Nephron progenitor cell (in vitro differentiated cells): ENCODE measurements around the gene DHRS12.
A peak's percentile ranks its signal among the peaks of the same experiment; 100 is the strongest.

Experiments used
- DNase-seq: peaks from one replicate; pipeline ENCODE4 v3.0.0; 2021
- H3K27ac Mint-ChIP-seq: 2 replicates; pipeline ENCODE4 v1.8.0; 2021; ENCODE audit warnings: mild to moderate bottlenecking, moderate library complexity, mixed read lengths
- H3K27me3 Mint-ChIP-seq: 2 replicates; pipeline ENCODE4 v1.8.0; 2021; ENCODE audit warnings: mild to moderate bottlenecking, low read depth, mixed read lengths; ENCODE audit not compliant: poor library complexity
- H3K36me3 Mint-ChIP-seq: 2 replicates; pipeline ENCODE4 v1.8.0; 2021; ENCODE audit warnings: low read depth, mixed read lengths
- H3K4me1 Mint-ChIP-seq: 2 replicates; pipeline ENCODE4 v1.8.0; 2021; ENCODE audit warnings: mixed read lengths
- H3K4me3 Mint-ChIP-seq: 2 replicates; pipeline ENCODE4 v1.8.0; 2021; ENCODE audit warnings: mild to moderate bottlenecking, moderate library complexity, mixed read lengths
- H3K9me3 Mint-ChIP-seq: 2 replicates; pipeline ENCODE4 v1.8.0; 2021; ENCODE audit warnings: mild to moderate bottlenecking, moderate library complexity, mixed read lengths
- TF ChIP-seq, protein P1 (sequence below): fragments of 200-600 bp; sonication (generic); IDR thresholded peaks from 2 replicates; pipeline ENCODE4 v1.5.0; 2021; ENCODE audit warnings: antibody characterized with exemption

The DHRS12 gene

GRCh38 chr13:51772781-51773180, 31.2 kb downstream of the DHRS12 start:
- no peak for DNase-seq
- no peaks in the 10 kb centered on the region for H3K9me3 Mint-ChIP-seq
- H3K36me3 Mint-ChIP-seq = no peaks in the 10 kb centered on the region
- H3K4me1 Mint-ChIP-seq = peaks cover 14% of the 10 kb centered on the region
- H3K4me3 Mint-ChIP-seq = no peak overlapping the region
- no peak overlapping the region for H3K27ac Mint-ChIP-seq
- TF ChIP-seq, protein P1, sequence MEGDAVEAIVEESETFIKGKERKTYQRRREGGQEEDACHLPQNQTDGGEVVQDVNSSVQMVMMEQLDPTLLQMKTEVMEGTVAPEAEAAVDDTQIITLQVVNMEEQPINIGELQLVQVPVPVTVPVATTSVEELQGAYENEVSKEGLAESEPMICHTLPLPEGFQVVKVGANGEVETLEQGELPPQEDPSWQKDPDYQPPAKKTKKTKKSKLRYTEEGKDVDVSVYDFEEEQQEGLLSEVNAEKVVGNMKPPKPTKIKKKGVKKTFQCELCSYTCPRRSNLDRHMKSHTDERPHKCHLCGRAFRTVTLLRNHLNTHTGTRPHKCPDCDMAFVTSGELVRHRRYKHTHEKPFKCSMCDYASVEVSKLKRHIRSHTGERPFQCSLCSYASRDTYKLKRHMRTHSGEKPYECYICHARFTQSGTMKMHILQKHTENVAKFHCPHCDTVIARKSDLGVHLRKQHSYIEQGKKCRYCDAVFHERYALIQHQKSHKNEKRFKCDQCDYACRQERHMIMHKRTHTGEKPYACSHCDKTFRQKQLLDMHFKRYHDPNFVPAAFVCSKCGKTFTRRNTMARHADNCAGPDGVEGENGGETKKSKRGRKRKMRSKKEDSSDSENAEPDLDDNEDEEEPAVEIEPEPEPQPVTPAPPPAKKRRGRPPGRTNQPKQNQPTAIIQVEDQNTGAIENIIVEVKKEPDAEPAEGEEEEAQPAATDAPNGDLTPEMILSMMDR = no peak
- peaks cover 3% of the 10 kb centered on the region for H3K27me3 Mint-ChIP-seq

DNA sequence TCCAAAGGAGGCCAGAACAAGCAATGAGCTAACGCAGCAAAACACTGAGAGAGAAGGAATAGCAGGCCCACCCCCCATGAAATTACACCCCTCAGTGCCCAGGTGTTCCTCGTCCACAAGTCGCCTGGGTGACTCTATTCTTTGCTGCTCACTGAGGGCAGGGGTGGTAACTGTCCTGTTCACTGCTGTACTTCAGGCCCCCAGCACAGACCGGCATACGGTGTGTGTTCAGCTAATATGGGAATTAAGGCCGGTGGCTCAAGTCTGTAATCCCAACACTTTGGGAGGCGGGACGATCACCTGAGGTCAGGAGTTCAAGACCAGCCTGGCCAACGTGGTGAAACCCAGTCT, 31.9 kb downstream of the DHRS12 start:
- no peak for DNase-seq
- H3K36me3 Mint-ChIP-seq = no peaks in the 10 kb centered on the region
- no peaks in the 10 kb centered on the region for H3K9me3 Mint-ChIP-seq
- H3K4me3 Mint-ChIP-seq = no peak overlapping the region
- H3K27me3 Mint-ChIP-seq = peaks cover 3% of the 10 kb centered on the region
- TF ChIP-seq, protein P1 = no peak
- H3K4me1 Mint-ChIP-seq = peaks cover 9% of the 10 kb centered on the region
- no peak overlapping the region for H3K27ac Mint-ChIP-seq

DNA sequence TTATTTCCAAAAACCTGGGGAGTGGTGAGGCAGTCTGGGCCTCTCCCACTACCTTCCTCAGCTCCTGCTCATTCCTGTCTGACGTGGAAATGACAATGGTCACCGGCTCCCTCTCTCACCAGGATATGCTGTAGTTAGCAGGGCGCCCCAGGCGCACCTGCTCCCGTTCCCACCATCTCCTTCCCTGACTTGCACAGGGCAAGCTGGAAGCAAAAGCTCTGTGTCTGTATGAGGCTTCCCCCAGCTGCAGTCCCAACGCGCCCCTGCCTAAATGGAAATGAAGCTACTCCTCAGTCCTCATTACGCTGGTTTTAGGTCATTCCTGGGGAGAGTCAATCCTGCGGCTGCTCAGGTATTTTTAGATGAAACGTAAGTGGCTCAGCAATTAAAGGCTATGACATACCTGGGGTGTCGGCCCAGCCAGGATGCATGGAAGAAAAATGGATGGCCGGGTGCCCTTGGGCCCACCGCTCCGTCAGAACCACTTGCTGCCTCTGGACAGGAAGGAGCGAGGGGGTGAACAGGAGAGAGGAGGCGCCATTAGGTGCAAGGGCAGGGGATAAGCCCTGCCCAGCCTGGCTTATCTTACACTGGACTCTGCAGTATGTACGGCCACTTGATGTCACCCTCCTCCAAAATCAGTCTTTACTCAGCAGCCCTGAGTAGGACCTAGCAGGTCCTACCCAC, 32.4 kb downstream of the DHRS12 start:
- H3K4me3 Mint-ChIP-seq = no peak overlapping the region
- H3K4me1 Mint-ChIP-seq = peaks cover 9% of the 10 kb centered on the region
- H3K36me3 Mint-ChIP-seq = no peaks in the 10 kb centered on the region
- no peaks in the 10 kb centered on the region for H3K9me3 Mint-ChIP-seq
- H3K27ac Mint-ChIP-seq = peak overlapping the region; percentile 11
- no peak for DNase-seq
- TF ChIP-seq, protein P1 = no peak
- peaks cover 3% of the 10 kb centered on the region for H3K27me3 Mint-ChIP-seq

GRCh38 chr13:51770681-51771417, 33.1 kb downstream of the DHRS12 start:
- no peaks in the 10 kb centered on the region for H3K36me3 Mint-ChIP-seq
- no peaks in the 10 kb centered on the region for H3K9me3 Mint-ChIP-seq
- H3K27me3 Mint-ChIP-seq = peaks cover 3% of the 10 kb centered on the region
- DNase-seq = no peak
- H3K4me3 Mint-ChIP-seq = no peak overlapping the region
- H3K27ac Mint-ChIP-seq = peak overlapping the region; percentile 11
- H3K4me1 Mint-ChIP-seq = peaks cover 9% of the 10 kb centered on the region
- TF ChIP-seq, protein P1 = no peak

DNA sequence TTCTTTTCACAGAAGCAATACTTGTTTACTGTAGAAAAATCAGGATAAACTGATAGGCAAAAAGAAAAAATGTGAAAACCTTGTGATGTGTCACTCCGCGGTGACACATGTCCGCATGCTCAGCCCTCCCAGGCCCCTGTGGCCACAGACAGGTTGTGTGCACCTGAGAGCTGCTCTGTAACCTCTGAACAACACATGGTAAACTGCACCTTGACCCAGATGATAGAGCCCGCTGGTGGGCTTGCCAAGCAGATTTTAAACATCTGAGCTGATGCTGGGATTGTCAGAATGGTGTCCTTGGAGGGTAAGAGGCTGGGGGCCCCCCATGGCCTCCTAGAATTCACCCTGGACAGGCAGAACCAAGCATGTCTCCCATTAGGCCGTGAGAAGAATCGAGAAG, 33.8 kb downstream of the DHRS12 start:
- DNase-seq = no peak
- no peaks in the 10 kb centered on the region for H3K9me3 Mint-ChIP-seq
- peaks cover 9% of the 10 kb centered on the region for H3K4me1 Mint-ChIP-seq
- no peak overlapping the region for H3K27ac Mint-ChIP-seq
- H3K4me3 Mint-ChIP-seq = no peak overlapping the region
- no peaks in the 10 kb centered on the region for H3K36me3 Mint-ChIP-seq
- peaks cover 3% of the 10 kb centered on the region for H3K27me3 Mint-ChIP-seq
- TF ChIP-seq, protein P1 = no peak
